K562 (cell line): ENCODE measurements around the gene NUSAP1. TPM values are rescaled to one million over a fixed set of nuclear protein-coding genes. Genes with fewer than 3 reads are reported as not detected.

Experiments
- ATAC-seq: fragments of 200-7000 bp; cut with Tn5 transposase; 3 replicates; pipeline ENCODE4 v1.9.1; 2020; ENCODE audit warnings: moderate library complexity
- BruUV-seq: library from RNA; stranded (reverse); fragments of 400-500 nt; replicated peaks from 2 replicates; lab custom pipeline; 2021; lab: Mats Ljungman, UMichigan
- CTCF ChIA-PET: fragments of 300-600 bp; formaldehyde crosslinking; extraction: SDS; loops from one replicate; lab custom pipeline; 2021; ENCODE audit warnings: low intra/inter-chr PET ratio; lab: Yijun Ruan, JAX
- POLR2A ChIA-PET: fragments of 300-600, 350-650 bp; sonication (Branson Sonifier 250); formaldehyde crosslinking; extraction: SDS; loops from one replicate; lab custom pipeline; 2021; ENCODE audit warnings: antibody characterized with exemption, inconsistent platforms; lab: Yijun Ruan, JAX
- DNase-seq, 4 experiments: peaks; one replicate each; pipeline versions ENCODE4 v3.0.0 to v3.0.0-alpha.2; 2011 to 2018; ENCODE audit warnings: low spot score in 3 of 4, mixed read lengths in 3 of 4; ENCODE audit errors: extremely low read depth in 1 of 4
- FAIRE-seq: peaks from 2 replicates; lab custom pipeline; 2011; peaks lifted over from hg19 to GRCh38; lab: Jason Lieb, UNC
- H2AFZ ChIP-seq: 2 replicates; pipeline ENCODE4 v1.6.0; 2011; ENCODE audit warnings: low read depth, low read length, control low read depth, inconsistent platforms
- H3K27ac ChIP-seq: fragments of 200-600 bp; 3 replicates; pipeline ENCODE4 v1.8.0; 2011; ENCODE audit warnings: low read depth, mild to moderate bottlenecking, control low read depth, inconsistent platforms, low read length, moderate library complexity, mixed read lengths; ENCODE audit errors: extremely low read depth
- H3K27me3 ChIP-seq, 2 experiments: fragments of 300-600 bp in 1 of 2; 2 replicates in 1 of 2; 3 replicates in 1 of 2; pipeline versions ENCODE4 v1.6.0 to v1.8.0; 2011; ENCODE audit warnings: inconsistent platforms in 2 of 2, low read length in 2 of 2, mild to moderate bottlenecking in 1 of 2, mixed read lengths in 1 of 2, moderate library complexity in 1 of 2; ENCODE audit not compliant: control insufficient read depth in 2 of 2, insufficient read depth in 2 of 2
- H3K36me3 ChIP-seq: fragments of 300-600 bp; 3 replicates; pipeline ENCODE4 v1.8.0; 2011; ENCODE audit warnings: mild to moderate bottlenecking, low read length, inconsistent platforms; ENCODE audit not compliant: control insufficient read depth, insufficient read depth
- H3K4me1 ChIP-seq, 2 experiments: fragments of 200-600 bp in 1 of 2; replicated peaks in 1 of 2; 2 replicates in 1 of 2; 3 replicates in 1 of 2; pipeline versions ENCODE4 v1.5.1 to v1.8.0; 2011; ENCODE audit warnings: inconsistent platforms in 2 of 2, low read length in 2 of 2, mild to moderate bottlenecking in 1 of 2, mixed read lengths in 1 of 2, moderate library complexity in 1 of 2; ENCODE audit not compliant: control insufficient read depth in 2 of 2, insufficient read depth in 2 of 2
- H3K4me2 ChIP-seq: 2 replicates; pipeline ENCODE4 v1.6.1; 2011; ENCODE audit warnings: low read length, control low read depth, inconsistent platforms, mixed read lengths; ENCODE audit not compliant: insufficient read depth
- H3K4me3 ChIP-seq: fragments of 200-600 bp; sonication (generic), shearing (Covaris generic); 2 replicates; pipeline ENCODE4 v1.5.1; 2016; ENCODE audit warnings: control low read depth, inconsistent platforms
- H3K79me2 ChIP-seq: fragments of 200-600 bp; 3 replicates; pipeline ENCODE4 v1.8.0; 2011; ENCODE audit warnings: low read length, inconsistent platforms; ENCODE audit not compliant: control insufficient read depth, insufficient read depth
- H3K9ac ChIP-seq, 2 experiments: 2 replicates each; pipeline versions ENCODE4 v1.6.0 to v1.6.1; 2011; ENCODE audit warnings: low read depth in 2 of 2, low read length in 2 of 2, control low read depth in 1 of 2, inconsistent platforms in 1 of 2, mild to moderate bottlenecking in 1 of 2, mixed read lengths in 1 of 2; ENCODE audit not compliant: insufficient read depth in 1 of 2
- H3K9me1 ChIP-seq: one replicate; pipeline ENCODE4 v1.6.0; 2011; ENCODE audit warnings: inconsistent platforms, mild to moderate bottlenecking, low read length, moderate library complexity; ENCODE audit not compliant: control insufficient read depth, insufficient read depth
- H3K9me3 ChIP-seq: replicated peaks from 2 replicates; pipeline ENCODE4 v1.5.1; 2011; ENCODE audit warnings: low read depth, low read length, inconsistent platforms; ENCODE audit not compliant: control insufficient read depth, insufficient read depth
- H4K20me1 ChIP-seq: replicated peaks from 2 replicates; pipeline ENCODE4 v1.6.1; 2011; ENCODE audit warnings: low read length, inconsistent platforms, mixed read lengths; ENCODE audit not compliant: control insufficient read depth, insufficient read depth
- BHLHE40 ChIP-seq: IDR thresholded peaks from 2 replicates; pipeline ENCODE4 v1.6.1; 2011; ENCODE audit warnings: low read length, improper control_type of control experiment
- CHD1 ChIP-seq: fragments of 200-600 bp; sonication (generic); IDR thresholded peaks from one replicate; pipeline ENCODE4 v1.6.1; 2012; ENCODE audit warnings: mild to moderate bottlenecking, moderate library complexity, low read length, inconsistent platforms
- KDM1A ChIP-seq, 2 experiments: fragments of 450-650 bp; IDR thresholded peaks; 2 replicates each; pipeline ENCODE4 v1.6.1; 2016; ENCODE audit warnings: mild to moderate bottlenecking in 2 of 2
- MTA1 ChIP-seq: fragments of 450-650 bp; IDR thresholded peaks from 2 replicates; pipeline ENCODE4 v1.6.1; 2017; ENCODE audit warnings: borderline replicate concordance
- NFE2L1 ChIP-seq: fragments of 450-650 bp; IDR thresholded peaks from 2 replicates; pipeline ENCODE4 v1.6.1; 2016; ENCODE audit warnings: missing genetic modification characterization, low read depth, mild to moderate bottlenecking, missing compliant biosample characterization, moderate library complexity, borderline replicate concordance
- SAFB2 ChIP-seq: fragments of 200-400 bp; formaldehyde crosslinking; IDR thresholded peaks from 2 replicates; pipeline ENCODE4 v1.6.1; 2018; ENCODE audit warnings: borderline replicate concordance, low read length, low read depth, moderate library complexity; ENCODE audit not compliant: severe bottlenecking
- SIN3B ChIP-seq: fragments of 450-650 bp; IDR thresholded peaks from 2 replicates; pipeline ENCODE4 v1.6.1; 2017; ENCODE audit warnings: low read depth, mild to moderate bottlenecking, moderate library complexity
- USF1 ChIP-seq: sonication (generic); formaldehyde crosslinking; IDR thresholded peaks from 2 replicates; pipeline ENCODE4 v1.9.0; 2022; ENCODE audit warnings: mild to moderate bottlenecking, missing genetic modification reagents
- USF2 ChIP-seq: sonication (generic); formaldehyde crosslinking; IDR thresholded peaks from 2 replicates; pipeline ENCODE4 v1.5.0; 2020; ENCODE audit warnings: missing genetic modification reagents
- ZBTB12 ChIP-seq: fragments of 250-450 bp; sonication (Bioruptor Pico); IDR thresholded peaks from 2 replicates; pipeline ENCODE4 v1.4.0; 2020
- ZNF23 ChIP-seq: fragments of 250-450 bp; sonication (Bioruptor Pico); IDR thresholded peaks from 2 replicates; pipeline ENCODE4 v1.4.0; 2020; ENCODE audit warnings: mild to moderate bottlenecking
- ZNF699 ChIP-seq: fragments of 250-450 bp; sonication (Bioruptor Pico); IDR thresholded peaks from 2 replicates; pipeline ENCODE4 v1.8.0; 2021; ENCODE audit warnings: mild to moderate bottlenecking, moderate library complexity; ENCODE audit not compliant: insufficient replicate concordance
- WGBS: fragments of 100-300 bp; shearing (Covaris generic); methylation state at CpG from one replicate; pipeline ENCODE4 v1.1.6; 2016; ENCODE audit warnings: low coverage, mixed read lengths; ENCODE audit not compliant: insufficient coverage; ENCODE audit errors: missing lambda C conversion rate; 5-methylcytosine and 5-hydroxymethylcytosine counted together
- in situ Hi-C: fragments of 300-500 bp; cut with MboI; formaldehyde crosslinking; loops from 4 replicates; pipeline ENCODE4 v1.15.0; 2018; ENCODE audit warnings: inconsistent platforms, mixed read lengths
- intact Hi-C: fragments of 100-400 bp; cut with micrococcal nuclease; formaldehyde crosslinking; loops from 2 replicates; pipeline ENCODE4 v1.14.2; 2022
- polyA plus RNA-seq, 8 experiments: library from polyadenylated mRNA; depleted of rRNA in 4 of 8; stranded (reverse) in 5 of 8; unstranded in 3 of 8; fragments of >200 nt; fragmentation: Nextera tagmentation in 2 of 8; fragmentation: Illumina TruSeq in 1 of 8; extraction: Ambion mirVana in 2 of 8; extraction: Trizol in 1 of 8; gene quantifications; 2 replicates each; pipeline versions ENCODE4 v1.2.1 to v1.2.3, GENCODE V29; 2011 to 2014; ENCODE audit warnings: inconsistent platforms in 1 of 8, missing spikeins in 1 of 8
- total RNA-seq, 7 experiments: library from RNA; depleted of rRNA in 6 of 7; stranded (reverse); fragments of >200 nt in 6 of 7; fragmentation: Illumina TruSeq in 2 of 7; extraction: Trizol in 2 of 7; gene quantifications; 2 replicates each; pipeline versions ENCODE4 v1.2.1 to v1.2.3, GENCODE V29; 2011 to 2021; ENCODE audit warnings: low replicate concordance in 1 of 7

Gene NUSAP1
- total and polyA plus RNA-seq, 9 of the 15 experiments (the other 6 are each of a cell fraction or from before 2014, with no cell fraction given), result 119 to 266 (median 227) TPM

- TF ChIP-seq CHD1, result no peak
- no peak for TF ChIP-seq KDM1A (IDR thresholded peaks at IDR 0.05)
- no peak for TF ChIP-seq NFE2L1
Measured at GRCh38 chr15:41407341-41407740, 74.7 kb downstream of the NUSAP1 start (continued).

- H3K27ac ChIP-seq, result no peak overlapping the region
- H3K4me3 ChIP-seq, result no peak overlapping the region
- WGBS, result 52% methylated on average over 2 of the region's 2 CpGs
- BruUV-seq, result no TSS peak
- H3K79me2 ChIP-seq, result no peaks in the 10 kb centered on the region
- FAIRE-seq, result no peak
- H4K20me1 ChIP-seq, result 0 out of 2 replicates have a peak, but pooled peaks cover 4% of the 10 kb centered on the region
- H3K36me3 ChIP-seq, result no peaks in the 10 kb centered on the region
- H3K4me1 ChIP-seq, result peaks cover 8 to 13% of the 10 kb centered on the region in 2 experiments; a peak in 4 of 5 replicates
- CTCF ChIA-PET, result no interaction called here
- DNase-seq, result no peak
- no peak overlapping the region for H3K4me2 ChIP-seq
- H3K9ac ChIP-seq, result no peak overlapping the region
- POLR2A ChIA-PET, result interaction anchor here (1.0 to 2.1 kb wide), 2 partner anchors 27 to 76 kb away, joined by 3 to 7 read pairs; partner anchors contain the start of genes NUSAP1 and OIP5
- no peak; the same call in 2 of the 3 replicates for ATAC-seq
- intact Hi-C loops (no loop called here), in situ Hi-C loops (no loop called here)
- no peaks in the 10 kb centered on the region for H3K27me3 ChIP-seq
- no peaks in the 10 kb centered on the region for H3K9me3 ChIP-seq
- TF ChIP-seq USF2 (CRISPR knock-in tag), result 0 out of 2 replicates have a peak, but pooled peaks have one; percentile 16
- no peak for TF ChIP-seq SAFB2
- TF ChIP-seq ZNF699 (CRISPR knock-in tag), result no peak
- TF ChIP-seq USF1 (CRISPR knock-in tag), result peak; percentile 46; the same call in 1 of the 2 replicates
- no peak for TF ChIP-seq MTA1
- TF ChIP-seq ZBTB12 (CRISPR knock-in tag), result no peak
- TF ChIP-seq BHLHE40, result peak; percentile 32; the same call in 1 of the 2 replicates
- no peak for TF ChIP-seq ZNF23 (CRISPR knock-in tag)
- TF ChIP-seq SIN3B, result no peak
- H2AFZ ChIP-seq, result no peak overlapping the region
- no peaks in the 10 kb centered on the region for H3K9me1 ChIP-seq
Measured at GRCh38 chr15:41408234-41408641, 75.6 kb downstream of the NUSAP1 start.
